GM23338 (cell line): ENCODE data around the gene AQP12B. TPM values are rescaled to one million over a fixed set of nuclear protein-coding genes. Genes with fewer than 3 reads are reported as not detected.

Source experiments
- ATAC-seq: fragments of 200-7000 bp; cut with Tn5 transposase; 3 replicates; pipeline ENCODE4 v1.9.1; 2020
- DNase-seq: peaks from one replicate; pipeline ENCODE4 v3.0.0-alpha.2; 2015; ENCODE audit warnings: low spot score
- H2AFZ ChIP-seq: fragments of 200-600 bp; sonication (generic); 2 replicates; pipeline ENCODE4 v1.8.0; 2016; ENCODE audit warnings: antibody characterized with exemption, mild to moderate bottlenecking, moderate library complexity
- H3F3A ChIP-seq: fragments of 200-600 bp; sonication (generic); replicated peaks from 2 replicates; pipeline ENCODE4 v1.8.0; 2017; ENCODE audit warnings: antibody characterized with exemption, mixed run types, low read depth
- H3K27ac ChIP-seq: fragments of 200-600 bp; sonication (generic); 2 replicates; pipeline ENCODE4 v1.6.1; 2016; ENCODE audit warnings: low read depth
- H3K27me3 ChIP-seq: fragments of 200-600 bp; sonication (generic); 2 replicates; pipeline ENCODE4 v1.8.0; 2016; ENCODE audit warnings: mild to moderate bottlenecking, mixed run types, moderate library complexity; ENCODE audit not compliant: insufficient read depth
- H3K36me3 ChIP-seq: fragments of 200-600 bp; sonication (generic); 2 replicates; pipeline ENCODE4 v1.8.0; 2016; ENCODE audit warnings: mild to moderate bottlenecking; ENCODE audit not compliant: insufficient read depth
- H3K4me1 ChIP-seq: fragments of 200-600 bp; sonication (generic); 2 replicates; pipeline ENCODE4 v1.8.0; 2016; ENCODE audit warnings: mild to moderate bottlenecking, moderate library complexity; ENCODE audit not compliant: insufficient read depth
- H3K4me2 ChIP-seq: fragments of 200-600 bp; sonication (generic); 2 replicates; pipeline ENCODE4 v1.7.1; 2017; ENCODE audit warnings: mixed run types
- H3K4me3 ChIP-seq: fragments of 200-600 bp; sonication (generic); 2 replicates; pipeline ENCODE4 v1.6.1; 2016; ENCODE audit warnings: mixed run types
- H3K79me2 ChIP-seq: fragments of 200-600 bp; sonication (generic); replicated peaks from 2 replicates; pipeline ENCODE4 v1.8.0; 2017; ENCODE audit warnings: mild to moderate bottlenecking; ENCODE audit not compliant: insufficient read depth
- H3K9me2 ChIP-seq: fragments of 200-600 bp; sonication (generic); 2 replicates; pipeline ENCODE4 v1.8.0; 2017; ENCODE audit not compliant: insufficient read depth
- H4K20me1 ChIP-seq: fragments of 200-600 bp; sonication (generic); replicated peaks from 2 replicates; pipeline ENCODE4 v1.8.0; 2017; ENCODE audit warnings: mild to moderate bottlenecking; ENCODE audit not compliant: insufficient read depth
- H3K27ac Mint-ChIP-seq: 2 replicates; pipeline ENCODE4 v1.8.0; 2020; ENCODE audit warnings: inconsistent platforms, mild to moderate bottlenecking, moderate library complexity, mixed read lengths
- H3K27me3 Mint-ChIP-seq: 3 replicates; pipeline ENCODE4 v1.8.0; 2022; ENCODE audit warnings: low read depth, mild to moderate bottlenecking, moderate library complexity, mixed read lengths, inconsistent platforms; ENCODE audit not compliant: insufficient read depth, poor library complexity
- H3K36me3 Mint-ChIP-seq: 3 replicates; pipeline ENCODE4 v1.8.0; 2021; ENCODE audit warnings: low read depth, mild to moderate bottlenecking, inconsistent platforms, moderate library complexity, mixed read lengths
- H3K4me1 Mint-ChIP-seq: 3 replicates; pipeline ENCODE4 v1.8.0; 2020; ENCODE audit warnings: mild to moderate bottlenecking, inconsistent platforms, mixed read lengths
- H3K4me3 Mint-ChIP-seq: 3 replicates; pipeline ENCODE4 v1.8.0; 2021; ENCODE audit warnings: moderate library complexity, mild to moderate bottlenecking, inconsistent platforms, mixed read lengths
- H3K9me3 Mint-ChIP-seq: 3 replicates; pipeline ENCODE4 v1.8.0; 2020; ENCODE audit warnings: moderate library complexity, mild to moderate bottlenecking, inconsistent platforms, mixed read lengths
- CREB1 ChIP-seq: fragments of 250-450 bp; sonication (Bioruptor Pico); IDR thresholded peaks from 2 replicates; pipeline ENCODE4 v1.5.0; 2020; ENCODE audit warnings: low read depth, mild to moderate bottlenecking, moderate library complexity
- CTCF ChIP-seq, 2 experiments: fragments of 200-600 bp in 1 of 2; sonication (generic) in 1 of 2; conservative IDR thresholded peaks; 2 replicates each; pipeline versions ENCODE4 v1.5.1 to v1.6.1; 2016 to 2017; ENCODE audit warnings: antibody characterized with exemption in 2 of 2, low read depth in 2 of 2, mild to moderate bottlenecking in 2 of 2, moderate library complexity in 1 of 2
- ETS1 ChIP-seq: IDR thresholded peaks from 2 replicates; pipeline ENCODE4 v1.6.1; 2016; ENCODE audit warnings: antibody characterized with exemption
- EZH2 ChIP-seq: fragments of 200-600 bp; sonication (generic); IDR thresholded peaks from one replicate; pipeline ENCODE4 v1.8.0; 2017; ENCODE audit warnings: antibody characterized with exemption, mild to moderate bottlenecking, low read depth; ENCODE audit not compliant: unreplicated experiment
- EZH2phosphoT487 ChIP-seq: fragments of 200-600 bp; sonication (generic); IDR thresholded peaks from one replicate; pipeline ENCODE4 v1.8.1; 2018; ENCODE audit warnings: antibody characterized with exemption; ENCODE audit not compliant: unreplicated experiment
- JUNB ChIP-seq: IDR thresholded peaks from one replicate; pipeline ENCODE4 v1.6.1; 2016; ENCODE audit warnings: antibody characterized with exemption; ENCODE audit not compliant: unreplicated experiment
- NANOG ChIP-seq: IDR thresholded peaks from 2 replicates; pipeline ENCODE4 v1.6.1; 2016; ENCODE audit warnings: antibody characterized with exemption, borderline replicate concordance
- POLR2AphosphoS5 ChIP-seq: IDR thresholded peaks from 2 replicates; pipeline ENCODE4 v1.6.1; 2016; ENCODE audit warnings: antibody characterized with exemption, low read depth
- REST ChIP-seq: IDR thresholded peaks from one replicate; pipeline ENCODE4 v1.6.1; 2018; ENCODE audit warnings: antibody characterized with exemption; ENCODE audit not compliant: unreplicated experiment
- STAT1 ChIP-seq: IDR thresholded peaks from one replicate; pipeline ENCODE4 v1.6.1; 2016; ENCODE audit warnings: antibody characterized with exemption; ENCODE audit not compliant: unreplicated experiment
- ZNF114 ChIP-seq: fragments of 250-450 bp; sonication (Bioruptor Pico); IDR thresholded peaks from 2 replicates; pipeline ENCODE4 v1.5.0; 2020; ENCODE audit warnings: mild to moderate bottlenecking, moderate library complexity
- ZNF331 ChIP-seq: fragments of 250-450 bp; sonication (Bioruptor Pico); IDR thresholded peaks from 2 replicates; pipeline ENCODE4 v1.5.0; 2020; ENCODE audit warnings: low read depth, mild to moderate bottlenecking, moderate library complexity
- ZNF462 ChIP-seq: fragments of 250-450 bp; sonication (Bioruptor Pico); IDR thresholded peaks from 2 replicates; pipeline ENCODE4 v1.5.0; 2020; ENCODE audit warnings: mild to moderate bottlenecking, moderate library complexity
- polyA plus RNA-seq: library from polyadenylated mRNA; unstranded; fragments of >200 nt; fragmentation: Nextera tagmentation; extraction: Ambion mirVana; gene quantifications from 2 replicates; pipeline ENCODE4 v1.2.1, GENCODE V29; 2016
- total RNA-seq: library from RNA; depleted of rRNA; stranded (reverse); fragments of >200 nt; shearing (Covaris generic); gene quantifications from 2 replicates; pipeline ENCODE4 v1.2.3, GENCODE V29; 2014

The AQP12B gene
- total and polyA plus RNA-seq, 2 experiments from 2014 or later = not detected

GRCh38 chr2:240723851-240724250, 41.2 kb upstream of the AQP12B start:
- TF ChIP-seq JUNB = no peak
- no peak for TF ChIP-seq STAT1
- TF ChIP-seq ETS1 = no peak
- TF ChIP-seq CREB1 = no peak
- no peak for TF ChIP-seq ZNF462 (CRISPR knock-in tag)
- no peak for TF ChIP-seq REST
- TF ChIP-seq EZH2phosphoT487 = no peak
- no peak for TF ChIP-seq NANOG
- TF ChIP-seq EZH2 = no peak
- no peak for TF ChIP-seq POLR2AphosphoS5
- TF ChIP-seq ZNF331 (CRISPR knock-in tag) = no peak
- no peak for TF ChIP-seq ZNF114
- no peak for TF ChIP-seq CTCF (conservative IDR thresholded peaks at IDR 0.05; ENCODE audit: low read depth in 2 of 2)
- Histone ChIP-seq H3K79me2 (no peaks in the 10 kb centered on the region), H3K27ac (no peak overlapping the region), H3K4me3 (no peak overlapping the region), H3K27me3 (no peaks in the 10 kb centered on the region), H3F3A (no peaks in the 10 kb centered on the region), H3K9me2 (no peaks in the 10 kb centered on the region), H2AFZ (no peak overlapping the region), H3K4me1 (no peaks in the 10 kb centered on the region), H3K4me2 (no peak overlapping the region), H4K20me1 (no peaks in the 10 kb centered on the region), H3K36me3 (peaks cover 12% of the 10 kb centered on the region; the same call in 1 of the 2 replicates)
- H3K36me3 Mint-ChIP-seq = peaks cover 46% of the 10 kb centered on the region
- H3K27me3 Mint-ChIP-seq = peaks cover 27% of the 10 kb centered on the region
- H3K4me3 Mint-ChIP-seq = no peak overlapping the region
- no peak overlapping the region; the same call in 1 of the 2 replicates for H3K27ac Mint-ChIP-seq
- ATAC-seq (no peak), DNase-seq (no peak)
- no peaks in the 10 kb centered on the region; the same call in 2 of the 3 replicates for H3K4me1 Mint-ChIP-seq
- peaks cover 4% of the 10 kb centered on the region; the same call in 1 of the 3 replicates for H3K9me3 Mint-ChIP-seq
